ENCODE measurements around the gene FRMD4A.
"Not testable (repeated sequence)": the region's sequence is repeated elsewhere in the genome, so short reads cannot be mapped to it uniquely, and the experiment has no call there.

The FRMD4A gene

GRCh38 chr10:13970236-13970956, 360.3 kb downstream of the FRMD4A start:
- DNase-seq, result no peak

- DNase-seq, result no peak
These were observed 361.0 kb downstream of the FRMD4A start for GRCh38 chr10:13969792-13970140.

- no peak for DNase-seq
These were observed 361.5 kb downstream of the FRMD4A start for GRCh38 chr10:13969118-13969791.

GRCh38 chr10:13961853-13962252, 368.9 kb downstream of the FRMD4A start:
- no peak for DNase-seq

GRCh38 chr10:13961097-13961496, 369.6 kb downstream of the FRMD4A start:
- no peak for DNase-seq

GRCh38 chr10:13960603-13961002, 370.1 kb downstream of the FRMD4A start:
- no peak for DNase-seq

GRCh38 chr10:13959443-13960359, 371.0 kb downstream of the FRMD4A start:
- DNase-seq, result no peak

GRCh38 chr10:13957856-13958255, 372.9 kb downstream of the FRMD4A start:
- no peak for DNase-seq

GRCh38 chr10:13956826-13957225, 373.9 kb downstream of the FRMD4A start:
- DNase-seq, result no peak

GRCh38 chr10:13955409-13956068, 375.2 kb downstream of the FRMD4A start:
- no peak for DNase-seq

- DNase-seq, result not testable (repeated sequence)
These were observed 376.5 kb downstream of the FRMD4A start for GRCh38 chr10:13954195-13954594.

- DNase-seq, result no peak
These were observed 377.4 kb downstream of the FRMD4A start for GRCh38 chr10:13953371-13953770.

- DNase-seq, result no peak
These were observed 380.2 kb downstream of the FRMD4A start for GRCh38 chr10:13950543-13950939.

- DNase-seq, result no peak
These were observed 380.7 kb downstream of the FRMD4A start for GRCh38 chr10:13949844-13950542.

GRCh38 chr10:13946209-13946460, 384.6 kb downstream of the FRMD4A start:
- DNase-seq, result no peak

GRCh38 chr10:13945390-13946208, 385.1 kb downstream of the FRMD4A start:
- no peak for DNase-seq

GRCh38 chr10:13944823-13945222, 385.9 kb downstream of the FRMD4A start:
- DNase-seq, result no peak

- DNase-seq, result no peak
These were observed 386.9 kb downstream of the FRMD4A start for GRCh38 chr10:13943735-13944398.

- no peak for DNase-seq
These were observed 388.7 kb downstream of the FRMD4A start for GRCh38 chr10:13942035-13942434.

- no peak for DNase-seq
These were observed 391.3 kb downstream of the FRMD4A start for GRCh38 chr10:13939391-13939790.

GRCh38 chr10:13938950-13939349, 391.8 kb downstream of the FRMD4A start:
- DNase-seq, result no peak

All from CD4-positive, alpha-beta T cell treated with Interleukin-15 for 1 hour (primary cell).